NCI-H187 treated with DMSO at 0.1 percent for 48 hours (cell line): ENCODE results near the gene WDR19.

ENCODE experiments used
- DNase-seq: peaks from one replicate; lab custom pipeline; 2025; lab: John Stamatoyannopoulos, UW

WDR19 gene

DNA sequence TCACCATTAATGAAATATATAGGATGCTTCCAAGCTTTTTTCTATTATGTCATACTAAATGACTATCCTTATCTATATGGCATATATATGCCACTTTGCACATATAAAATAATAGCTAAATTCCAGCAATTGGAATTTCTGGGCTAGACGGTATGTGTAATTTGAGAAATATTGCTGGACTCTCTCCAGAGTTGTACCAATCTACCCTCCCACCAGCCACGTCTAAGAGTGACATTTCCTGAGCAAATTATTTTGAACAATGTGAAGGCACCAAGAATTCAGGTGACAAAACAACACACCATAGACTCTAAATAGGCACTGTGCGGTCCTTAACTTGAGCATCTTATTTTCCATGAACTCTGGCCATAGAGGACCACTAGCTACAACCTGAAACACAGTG, 121.5 kb downstream of the WDR19 start:
- DNase-seq, result no peak

DNA sequence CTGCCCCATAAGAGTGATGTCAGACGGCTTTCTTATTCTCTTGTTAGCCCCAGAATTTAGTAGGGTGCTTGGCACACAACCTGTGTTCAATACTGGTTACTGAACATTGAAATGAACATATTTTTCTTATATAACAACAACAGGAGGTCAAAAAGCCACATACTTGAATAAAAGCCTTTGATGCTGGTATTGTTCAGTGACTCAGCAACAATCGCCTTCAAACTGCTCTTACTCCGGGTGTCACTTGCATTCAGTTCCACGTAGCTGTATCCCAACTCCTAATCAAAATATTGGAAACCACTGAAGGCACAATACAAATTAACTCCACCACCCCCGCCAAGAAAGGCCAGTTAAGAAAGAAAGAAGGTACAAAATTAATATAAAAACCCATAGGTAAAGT, 122.3 kb downstream of the WDR19 start:
- no peak for DNase-seq

DNA sequence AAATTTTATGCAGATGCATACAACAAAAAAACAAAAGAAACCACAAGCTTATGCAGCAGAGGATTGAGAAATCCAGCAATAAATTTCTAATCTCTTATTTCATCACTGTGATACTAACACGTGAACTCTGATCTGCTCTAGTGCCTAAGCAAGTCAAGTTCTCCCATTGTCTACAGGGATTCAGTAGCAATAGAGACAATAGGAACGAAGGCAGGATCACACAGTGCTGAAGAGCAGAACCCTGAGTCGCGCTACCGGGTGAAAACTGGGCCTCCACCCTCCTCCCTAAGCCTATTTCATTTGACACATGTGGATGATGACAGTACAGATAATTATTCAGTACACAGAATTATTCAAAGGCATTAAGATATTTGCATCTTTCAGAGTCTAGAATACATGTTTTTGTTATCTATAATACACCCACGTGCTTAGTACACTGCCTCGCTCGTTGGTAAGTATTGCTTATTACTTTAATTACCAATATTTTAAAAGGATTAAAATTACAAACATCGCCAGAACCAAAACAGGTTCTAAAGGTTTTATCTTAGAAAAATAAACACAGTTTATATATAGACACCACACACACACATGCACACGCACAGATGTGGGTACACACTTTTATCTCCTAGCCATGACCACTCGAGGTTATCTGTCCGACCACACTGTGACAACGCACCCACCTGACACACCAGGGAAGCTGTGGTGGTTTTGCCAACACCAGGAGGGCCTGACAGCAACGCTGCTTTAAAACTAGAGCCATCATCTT, 123.8 kb downstream of the WDR19 start:
- DNase-seq, result no peak

GRCh38 chr4:39308611-39309010, 126.3 kb downstream of the WDR19 start:
- no peak for DNase-seq

DNA sequence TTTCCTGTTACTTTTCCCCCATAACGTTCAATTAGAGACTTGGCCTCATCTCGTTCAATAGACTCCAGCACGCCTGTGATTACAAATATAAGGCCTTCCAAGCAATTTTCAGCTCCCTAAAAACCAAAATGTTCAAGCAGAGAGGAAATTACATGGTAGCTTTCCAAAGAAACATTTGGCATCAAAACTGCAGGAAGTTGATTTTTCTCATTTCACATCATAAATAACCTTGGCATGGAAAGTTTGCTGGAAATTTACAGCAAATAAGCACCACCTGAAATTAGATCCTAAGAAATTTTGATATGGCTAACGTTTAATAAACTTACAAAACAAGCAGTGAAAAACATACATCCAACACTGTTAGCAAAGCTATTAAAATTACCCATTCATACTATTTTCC, 130.5 kb downstream of the WDR19 start:
- no peak for DNase-seq

DNA sequence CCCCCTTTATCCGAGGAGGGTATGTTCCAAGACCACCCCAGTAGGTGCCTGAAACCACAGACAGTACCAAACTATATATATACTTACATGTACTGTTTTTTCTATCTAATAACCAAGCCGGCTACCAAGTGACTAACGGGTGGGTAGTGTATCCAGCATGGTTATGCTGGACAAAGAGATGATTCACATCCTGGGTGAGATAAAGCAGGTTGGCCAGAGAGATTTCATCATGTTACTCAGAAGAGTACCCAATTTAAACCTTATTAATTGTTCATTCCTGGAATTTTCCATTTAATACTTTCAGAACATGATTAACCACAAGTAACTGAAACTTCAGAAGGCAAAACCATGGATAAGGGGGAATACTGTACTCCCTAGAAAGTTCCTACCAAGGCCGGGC, 137.3 kb downstream of the WDR19 start:
- DNase-seq, result no peak

GRCh38 chr4:39320381-39321115, 138.2 kb downstream of the WDR19 start:
- DNase-seq, result no peak

DNA sequence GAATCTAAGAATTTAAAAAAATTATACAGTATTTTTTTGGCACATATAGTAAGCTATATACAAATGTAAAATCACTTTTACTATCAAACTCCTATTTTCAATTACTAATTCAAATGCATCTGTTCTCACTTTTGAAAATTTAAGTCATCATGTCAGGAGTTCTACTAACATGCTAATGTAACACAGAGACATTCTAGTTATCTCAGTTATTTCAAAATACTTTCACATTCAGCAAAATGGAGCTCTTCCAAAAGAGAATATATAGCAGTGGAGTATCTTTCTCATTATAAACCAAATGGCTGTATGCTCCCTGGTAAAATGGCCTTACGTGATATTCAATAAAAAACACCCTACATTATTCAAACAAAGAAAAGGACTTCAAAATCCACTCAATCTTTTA, 141.5 kb downstream of the WDR19 start:
- no peak for DNase-seq

DNA sequence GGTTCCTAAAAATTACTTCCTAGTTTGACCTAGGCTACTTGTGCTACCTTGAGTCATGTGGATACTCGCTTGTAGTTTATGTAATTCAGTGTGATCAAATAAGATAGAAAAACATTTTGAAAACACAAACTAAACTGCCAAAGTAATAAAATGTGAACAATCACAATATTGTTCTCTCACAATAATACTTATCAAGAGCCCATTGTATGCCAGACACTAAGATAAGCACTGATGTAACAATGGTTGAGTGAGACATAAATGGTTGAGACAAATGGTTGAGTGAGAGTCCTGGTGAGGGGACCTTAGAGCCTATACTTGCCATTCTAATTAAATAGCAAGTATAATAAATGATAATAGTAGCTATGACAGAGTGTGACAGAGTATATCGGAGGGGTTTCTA, 142.1 kb downstream of the WDR19 start:
- no peak for DNase-seq

- no peak for DNase-seq
These were observed 142.7 kb downstream of the WDR19 start for GRCh38 chr4:39324897-39325613.

DNA sequence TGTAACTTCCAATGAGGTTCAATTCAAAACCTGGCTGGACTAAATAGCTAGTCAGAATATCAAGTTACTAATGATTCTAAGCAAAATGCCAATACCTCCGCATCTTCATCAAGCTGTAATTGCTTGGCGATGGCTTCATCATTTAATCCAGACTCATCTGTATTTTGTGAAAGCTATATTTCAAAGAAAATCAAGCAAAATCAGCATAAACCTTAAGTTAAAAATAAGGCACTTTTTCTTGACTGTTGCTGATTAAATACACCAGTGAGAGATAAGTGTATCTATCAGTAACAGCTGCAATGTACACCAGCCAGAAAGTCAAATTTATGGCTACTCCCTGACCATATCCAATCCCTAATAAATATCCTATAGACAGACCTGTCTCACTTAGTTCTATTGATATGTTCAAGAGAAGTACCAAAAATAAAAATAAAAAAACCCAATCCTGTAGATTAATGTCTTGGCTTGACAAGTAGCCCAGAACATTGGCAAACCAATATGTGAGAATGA, 144.2 kb downstream of the WDR19 start:
- DNase-seq, result no peak

- no peak for DNase-seq
These were observed 148.0 kb downstream of the WDR19 start for GRCh38 chr4:39330353-39330752.

DNA sequence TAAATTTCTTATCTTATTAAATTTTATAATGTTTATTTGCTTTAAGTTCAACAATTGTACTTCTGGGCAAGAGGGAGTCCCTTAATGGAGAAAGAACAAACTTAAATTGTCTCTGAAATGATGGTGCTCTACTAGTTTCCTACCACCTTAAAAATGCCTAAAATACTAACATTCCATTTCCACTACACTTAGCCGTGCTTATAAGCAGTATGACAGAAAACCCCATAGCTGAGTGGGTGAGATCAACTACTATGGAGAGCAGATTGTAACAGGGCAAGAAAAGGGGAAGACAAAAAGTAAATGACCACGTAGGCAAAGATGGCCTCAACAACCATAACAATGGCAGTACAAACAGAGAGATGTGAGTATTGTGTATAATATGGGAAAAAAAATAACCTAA, 148.9 kb downstream of the WDR19 start:
- DNase-seq, result no peak
